B cell (primary cell): Measurements from ENCODE around the gene RBFA. TPM values are rescaled to one million over a fixed set of nuclear protein-coding genes. Genes with fewer than 3 reads are reported as not detected.

Experiments used
- ATAC-seq: fragments of 200-7000 bp; cut with Tn5 transposase; one replicate; pipeline ENCODE4 v1.10.0; 2021; ENCODE audit warnings: low read depth, mild to moderate bottlenecking, moderate number of reproducible peaks, moderate library complexity
- CTCF ChIA-PET: fragments of 350-600 bp; sonication (Branson Sonifier 250); formaldehyde crosslinking; loops from one replicate; lab custom pipeline; 2021; ENCODE audit warnings: antibody characterized with exemption, inconsistent platforms; lab: Charles Lee
- POLR2A ChIA-PET: fragments of 350-600 bp; sonication (Branson Sonifier 250); formaldehyde crosslinking; loops from one replicate; lab custom pipeline; 2021; ENCODE audit warnings: antibody characterized with exemption; lab: Charles Lee
- DNase-seq: peaks from one replicate; pipeline ENCODE4 v3.0.0; 2013
- H2AFZ ChIP-seq: 2 replicates; pipeline ENCODE4 v1.6.1; 2012; ENCODE audit warnings: mild to moderate bottlenecking, low read depth, low read length; ENCODE audit not compliant: insufficient read depth, poor library complexity, severe bottlenecking
- H3K27ac ChIP-seq, 2 donors: 1 replicate in 1 of 2; 2 replicates in 1 of 2; pipeline ENCODE4 v1.5.1; 2012 to 2013; ENCODE audit warnings: low read length in 2 of 2, mild to moderate bottlenecking in 2 of 2, moderate library complexity in 1 of 2
- H3K27me3 ChIP-seq, 4 experiments: fragments of 200-600 bp in 1 of 4; sonication (generic) in 1 of 4; replicated peaks in 1 of 4; 1 replicate in 2 of 4; 2 replicates in 2 of 4; pipeline versions ENCODE4 v1.6.1 to v1.7.0; 2013 to 2016; ENCODE audit warnings: low read length in 3 of 4, mild to moderate bottlenecking in 2 of 4, mixed read lengths in 1 of 4, moderate library complexity in 1 of 4; ENCODE audit not compliant: insufficient read depth in 4 of 4, control insufficient read depth in 3 of 4; ENCODE audit errors: control extremely low read depth in 1 of 4
- H3K36me3 ChIP-seq, 2 experiments: replicated peaks in 1 of 2; 1 replicate in 1 of 2; 2 replicates in 1 of 2; pipeline versions ENCODE4 v1.6.1 to v1.7.1; 2013; ENCODE audit warnings: low read length in 1 of 2; ENCODE audit not compliant: insufficient read depth in 2 of 2, control insufficient read depth in 1 of 2; ENCODE audit errors: control extremely low read depth in 1 of 2, extremely low read depth in 1 of 2
- H3K4me1 ChIP-seq, 2 donors: fragments of 200-600 bp in 1 of 2; sonication (generic) in 1 of 2; 1 replicate in 1 of 2; 2 replicates in 1 of 2; pipeline versions ENCODE4 v1.5.1 to v1.6.1; 2013 to 2017; ENCODE audit warnings: low read length in 2 of 2; ENCODE audit not compliant: control insufficient read depth in 2 of 2, insufficient read depth in 2 of 2
- H3K4me2 ChIP-seq: replicated peaks from 2 replicates; pipeline ENCODE3; 2012; ENCODE audit warnings: mild to moderate bottlenecking, low read depth, low read length; ENCODE audit not compliant: poor library complexity, severe bottlenecking
- H3K4me3 ChIP-seq, 5 experiments: fragments of 200-600 bp in 1 of 5; sonication (generic) in 1 of 5; 1 replicate in 3 of 5; 2 replicates in 2 of 5; pipeline versions ENCODE4 v1.5.1 to v1.7.0; 2011 to 2016; ENCODE audit warnings: low read length in 4 of 5, mild to moderate bottlenecking in 4 of 5, low read depth in 2 of 5, control low read depth in 1 of 5, moderate library complexity in 1 of 5; ENCODE audit not compliant: insufficient read depth in 1 of 5; ENCODE audit errors: control extremely low read depth in 1 of 5, extremely low read depth in 1 of 5
- H3K79me2 ChIP-seq: fragments of 200-600 bp; sonication (generic); one replicate; pipeline ENCODE4 v1.6.0; 2016; ENCODE audit warnings: low read length; ENCODE audit not compliant: control insufficient read depth, insufficient read depth
- H3K9ac ChIP-seq: fragments of 200-600 bp; sonication (generic); 2 replicates; pipeline ENCODE4 v1.6.1; 2017; ENCODE audit warnings: mild to moderate bottlenecking, low read length, moderate library complexity
- H3K9me3 ChIP-seq, 3 donors: one replicate each; pipeline versions ENCODE4 v1.6.1 to v1.7.1; 2013; ENCODE audit warnings: low read length in 2 of 3; ENCODE audit not compliant: control insufficient read depth in 2 of 3, insufficient read depth in 1 of 3; ENCODE audit errors: control extremely low read depth in 1 of 3
- H4K20me1 ChIP-seq: 2 replicates; pipeline ENCODE4 v1.6.0; 2012; ENCODE audit warnings: mild to moderate bottlenecking, low read length; ENCODE audit not compliant: insufficient read depth, control insufficient read depth, poor library complexity, severe bottlenecking
- H3K27ac Mint-ChIP-seq: one replicate; pipeline ENCODE4 v1.8.0; 2021; ENCODE audit warnings: mixed read lengths
- H3K27me3 Mint-ChIP-seq: one replicate; pipeline ENCODE4 v1.8.0; 2021; ENCODE audit warnings: mixed read lengths
- H3K4me1 Mint-ChIP-seq: one replicate; pipeline ENCODE4 v1.8.0; 2021; ENCODE audit warnings: mixed read lengths
- H3K4me3 Mint-ChIP-seq: one replicate; pipeline ENCODE4 v1.8.0; 2021; ENCODE audit warnings: mixed read lengths
- H3K9me3 Mint-ChIP-seq: one replicate; pipeline ENCODE4 v1.8.0; 2022; ENCODE audit warnings: mixed read lengths; ENCODE audit not compliant: insufficient read depth
- EZH2 ChIP-seq: IDR thresholded peaks from 2 replicates; pipeline ENCODE4 v1.6.1; 2012; ENCODE audit warnings: borderline replicate concordance, low read depth, mild to moderate bottlenecking, moderate library complexity, low read length; ENCODE audit not compliant: insufficient read depth, poor library complexity, severe bottlenecking
- WGBS: methylation state at CpG from one replicate; pipeline ENCODE4 v1.1.5; 2013; ENCODE audit warnings: missing lambda C conversion rate; ENCODE audit not compliant: insufficient coverage; 5-methylcytosine and 5-hydroxymethylcytosine counted together
- intact Hi-C: fragments of 100-400 bp; cut with micrococcal nuclease; formaldehyde crosslinking; loops from one replicate; pipeline ENCODE4 v1.10.0; 2022
- polyA plus RNA-seq: library from polyadenylated mRNA; depleted of rRNA; stranded (reverse); fragments of >200 nt; gene quantifications from 2 replicates; pipeline ENCODE4 v1.2.3, GENCODE V29; 2012
- total RNA-seq, 2 donors: library from RNA; stranded (reverse); fragments of 120-200 nt in 1 of 2; gene quantifications; 1 replicate in 1 of 2; 2 replicates in 1 of 2; pipeline versions ENCODE4 v1.2.3 to v1.2.4, GENCODE V29; 2013 to 2022
- TF ChIP-seq, protein P1 (sequence below): fragments of 200-600 bp; IDR thresholded peaks from one replicate; pipeline ENCODE4 v1.8.0; 2022; ENCODE audit warnings: antibody characterized with exemption, mild to moderate bottlenecking

Gene RBFA
- total and polyA plus RNA-seq, 2 donors (not counting 1 experiment from before 2014, with no cell fraction given) = 22.0 to 24.2 TPM

DNA sequence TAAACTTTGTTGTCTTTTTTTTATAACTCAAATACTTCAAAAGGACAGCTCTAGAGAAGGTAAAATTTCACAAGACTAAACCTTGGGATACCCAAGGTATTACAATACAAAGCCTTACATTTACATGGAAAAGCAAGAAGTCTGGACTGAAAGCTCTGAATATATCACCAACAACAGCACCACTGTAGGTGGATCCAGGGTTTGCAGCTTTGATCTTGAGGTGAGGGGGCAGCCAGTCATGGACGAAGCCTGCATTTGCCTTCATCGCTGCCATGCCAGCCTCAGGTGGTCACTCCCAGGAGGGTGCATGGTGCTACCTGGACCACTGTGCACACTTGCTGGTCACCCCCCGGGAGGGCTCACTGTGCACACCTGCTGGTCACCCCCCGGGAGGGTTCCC is 36.6 kb downstream of the RBFA start:
- Histone ChIP-seq H3K27me3 (no peaks in the 10 kb centered on the region), H3K79me2 (no peaks in the 10 kb centered on the region), H3K9me3 (peaks cover 0 to 7% (median 0%) of the 10 kb centered on the region in 3 donors), H3K36me3 (no peaks in the 10 kb centered on the region), H3K4me3 (no peak overlapping the region), H3K4me1 (no peaks in the 10 kb centered on the region), H3K27ac (no peak overlapping the region), H3K9ac (no peak overlapping the region), H4K20me1 (no peaks in the 10 kb centered on the region), H2AFZ (no peak overlapping the region), H3K4me2 (no peak overlapping the region)
- intact Hi-C loops = no loop called here
- no peak for ATAC-seq
- TF ChIP-seq EZH2 = no peak
- TF ChIP-seq, protein P1, sequence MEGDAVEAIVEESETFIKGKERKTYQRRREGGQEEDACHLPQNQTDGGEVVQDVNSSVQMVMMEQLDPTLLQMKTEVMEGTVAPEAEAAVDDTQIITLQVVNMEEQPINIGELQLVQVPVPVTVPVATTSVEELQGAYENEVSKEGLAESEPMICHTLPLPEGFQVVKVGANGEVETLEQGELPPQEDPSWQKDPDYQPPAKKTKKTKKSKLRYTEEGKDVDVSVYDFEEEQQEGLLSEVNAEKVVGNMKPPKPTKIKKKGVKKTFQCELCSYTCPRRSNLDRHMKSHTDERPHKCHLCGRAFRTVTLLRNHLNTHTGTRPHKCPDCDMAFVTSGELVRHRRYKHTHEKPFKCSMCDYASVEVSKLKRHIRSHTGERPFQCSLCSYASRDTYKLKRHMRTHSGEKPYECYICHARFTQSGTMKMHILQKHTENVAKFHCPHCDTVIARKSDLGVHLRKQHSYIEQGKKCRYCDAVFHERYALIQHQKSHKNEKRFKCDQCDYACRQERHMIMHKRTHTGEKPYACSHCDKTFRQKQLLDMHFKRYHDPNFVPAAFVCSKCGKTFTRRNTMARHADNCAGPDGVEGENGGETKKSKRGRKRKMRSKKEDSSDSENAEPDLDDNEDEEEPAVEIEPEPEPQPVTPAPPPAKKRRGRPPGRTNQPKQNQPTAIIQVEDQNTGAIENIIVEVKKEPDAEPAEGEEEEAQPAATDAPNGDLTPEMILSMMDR = no peak
- DNase-seq = no peak
- CTCF ChIA-PET = no interaction called here
- H3K9me3 Mint-ChIP-seq = no peaks in the 10 kb centered on the region
- H3K4me1 Mint-ChIP-seq = no peaks in the 10 kb centered on the region
- POLR2A ChIA-PET = no interaction called here
- WGBS = 100% methylated on average over 3 of the region's 4 CpGs
- no peaks in the 10 kb centered on the region for H3K27me3 Mint-ChIP-seq
- H3K27ac Mint-ChIP-seq = no peak overlapping the region
- H3K4me3 Mint-ChIP-seq = no peak overlapping the region

DNA sequence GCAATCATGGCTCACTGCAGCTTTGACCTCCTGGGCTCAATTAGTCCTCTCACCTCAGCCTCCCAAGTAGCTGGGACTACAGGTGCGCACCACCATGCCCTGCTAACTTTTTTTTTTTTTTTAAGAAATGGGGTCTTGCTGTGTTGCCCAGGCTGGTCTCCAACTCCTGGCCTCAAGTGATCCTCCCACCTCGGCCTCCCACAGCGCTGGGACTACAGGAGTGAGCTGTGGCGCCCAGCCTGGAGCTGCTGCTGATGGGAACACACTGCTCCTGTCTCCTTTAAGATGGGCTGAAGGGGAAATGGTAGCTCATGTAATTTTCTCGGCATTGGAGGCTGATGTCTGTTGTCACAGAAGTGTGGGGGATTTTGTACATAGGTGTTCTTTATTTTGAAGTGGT is 39.9 kb downstream of the RBFA start:
- no peaks in the 10 kb centered on the region for H3K79me2 ChIP-seq
- H3K9me3 Mint-ChIP-seq = no peaks in the 10 kb centered on the region
- intact Hi-C loops = no loop called here
- ATAC-seq = no peak
- H3K4me1 ChIP-seq = no peaks in the 10 kb centered on the region
- no peak overlapping the region for H3K27ac Mint-ChIP-seq
- H3K36me3 ChIP-seq = no peaks in the 10 kb centered on the region
- no peaks in the 10 kb centered on the region for H4K20me1 ChIP-seq
- no peak overlapping the region for H2AFZ ChIP-seq
- H3K4me2 ChIP-seq = no peak overlapping the region
- H3K27ac ChIP-seq = no peak overlapping the region
- no peak for DNase-seq
- H3K27me3 Mint-ChIP-seq = no peaks in the 10 kb centered on the region
- ChIA-PET POLR2A (no interaction called here), CTCF (interaction anchor here (0.6 kb wide), 1 partner anchor 40 kb away, joined by 4 read pairs; the partner anchor contains the start of gene RBFA)
- WGBS = 93% methylated on average over 5 of the region's 5 CpGs
- H3K27me3 ChIP-seq = no peaks in the 10 kb centered on the region
- no peak for TF ChIP-seq EZH2
- TF ChIP-seq, protein P1 = no peak
- H3K9me3 ChIP-seq = peaks cover 0 to 7% (median 0%) of the 10 kb centered on the region in 3 donors
- no peak overlapping the region for H3K9ac ChIP-seq
- no peak overlapping the region for H3K4me3 Mint-ChIP-seq
- no peaks in the 10 kb centered on the region for H3K4me1 Mint-ChIP-seq
- no peak overlapping the region for H3K4me3 ChIP-seq
